Peyer's patch (tissue), 4 donors: ENCODE data around the gene HES4.

Experiments used
- CTCF ChIP-seq, 6 experiments: fragments of 450-650 bp in 4 of 6; fragments of 200-600 bp in 2 of 6; sonication (generic) in 1 of 6; IDR thresholded peaks; one replicate each; pipeline ENCODE4 v1.5.1; 2017 to 2019; ENCODE audit warnings: antibody characterized with exemption in 6 of 6, mild to moderate bottlenecking in 3 of 6, moderate library complexity in 1 of 6
- POLR2A ChIP-seq, 2 donors: fragments of 450-650 bp; IDR thresholded peaks; one replicate each; pipeline ENCODE4 v1.5.1; 2017; ENCODE audit warnings: antibody characterized with exemption in 2 of 2, mild to moderate bottlenecking in 2 of 2, moderate library complexity in 2 of 2

- TF ChIP-seq CTCF (IDR thresholded peaks at IDR 0.05) (no peak), POLR2A (IDR thresholded peaks at IDR 0.05) (no peak)
Observed at GRCh38 chr1:1047407-1047806, 47.5 kb upstream of the HES4 start.
